Keratinocyte (primary cell): ENCODE results near the gene DDIT4L. TPM values are rescaled to one million over a fixed set of nuclear protein-coding genes. Genes with fewer than 3 reads are reported as not detected.
"Not testable (repeated sequence)": the region's sequence is repeated elsewhere in the genome, so short reads cannot be mapped to it uniquely, and the experiment has no call there.

Source experiments
- DNase-seq: peaks from one replicate; pipeline ENCODE4 v3.0.0-alpha.2; 2011; ENCODE audit warnings: low read depth, missing footprints, low spot score
- FAIRE-seq: peaks from 2 replicates; lab custom pipeline; 2011; peaks lifted over from hg19 to GRCh38; lab: Jason Lieb, UNC
- H2AFZ ChIP-seq: 2 replicates; pipeline ENCODE4 v1.6.0; 2012; ENCODE audit warnings: low read length, control low read depth, inconsistent platforms; ENCODE audit not compliant: control insufficient read depth
- H3K27ac ChIP-seq: 2 replicates; pipeline ENCODE4 v1.5.1; 2011; ENCODE audit warnings: low read length; ENCODE audit not compliant: control insufficient read depth, insufficient read depth
- H3K27me3 ChIP-seq: 3 replicates; pipeline ENCODE4 v1.6.0; 2011; ENCODE audit warnings: low read length; ENCODE audit not compliant: control insufficient read depth, insufficient read depth; ENCODE audit errors: extremely low read depth
- H3K36me3 ChIP-seq, 2 experiments: 2 replicates in 1 of 2; 3 replicates in 1 of 2; pipeline ENCODE4 v1.5.1; 2011; ENCODE audit warnings: low read length in 2 of 2, mild to moderate bottlenecking in 1 of 2; ENCODE audit not compliant: control insufficient read depth in 2 of 2, insufficient read depth in 2 of 2; ENCODE audit errors: extremely low read depth in 1 of 2
- H3K4me1 ChIP-seq: 3 replicates; pipeline ENCODE4 v1.5.1; 2011; ENCODE audit warnings: low read length; ENCODE audit not compliant: control insufficient read depth, insufficient read depth; ENCODE audit errors: extremely low read depth
- H3K4me2 ChIP-seq: 3 replicates; pipeline ENCODE4 v1.6.0; 2011; ENCODE audit warnings: low read depth, low read length; ENCODE audit not compliant: control insufficient read depth, insufficient read depth; ENCODE audit errors: extremely low read depth
- H3K4me3 ChIP-seq, 3 experiments: fragments of 200-600 bp in 1 of 3; sonication (generic) in 1 of 3; 2 replicates in 2 of 3; 3 replicates in 1 of 3; pipeline ENCODE4 v1.5.1; 2011 to 2016; ENCODE audit warnings: low read length in 3 of 3, mild to moderate bottlenecking in 3 of 3, control low read depth in 2 of 3, inconsistent platforms in 1 of 3, low read depth in 1 of 3, mixed read lengths in 1 of 3, mixed run types in 1 of 3, moderate library complexity in 1 of 3; ENCODE audit not compliant: control insufficient read depth in 2 of 3, insufficient read depth in 2 of 3; ENCODE audit errors: extremely low read depth in 1 of 3
- H3K79me2 ChIP-seq: 2 replicates; pipeline ENCODE4 v1.6.0; 2012; ENCODE audit warnings: low read length; ENCODE audit not compliant: control insufficient read depth, insufficient read depth
- H3K9ac ChIP-seq: 3 replicates; pipeline ENCODE4 v1.6.0; 2011; ENCODE audit warnings: low read length; ENCODE audit not compliant: control insufficient read depth, insufficient read depth; ENCODE audit errors: extremely low read depth
- H3K9me1 ChIP-seq: 3 replicates; pipeline ENCODE4 v1.6.0; 2011; ENCODE audit warnings: low read length; ENCODE audit not compliant: control insufficient read depth, insufficient read depth; ENCODE audit errors: extremely low read depth
- H3K9me3 ChIP-seq: 2 replicates; pipeline ENCODE4 v1.5.1; 2012; ENCODE audit warnings: low read depth, low read length; ENCODE audit not compliant: control insufficient read depth
- H4K20me1 ChIP-seq: 3 replicates; pipeline ENCODE4 v1.6.0; 2011; ENCODE audit warnings: low read length; ENCODE audit not compliant: control insufficient read depth, insufficient read depth; ENCODE audit errors: extremely low read depth
- CTCF ChIP-seq, 3 experiments: IDR thresholded peaks in 1 of 3; conservative IDR thresholded peaks in 1 of 3; optimal IDR thresholded peaks in 1 of 3; 2 replicates in 2 of 3; 3 replicates in 1 of 3; pipeline versions ENCODE3 to v1.5.1; 2011; ENCODE audit warnings: low read length in 3 of 3, mild to moderate bottlenecking in 3 of 3, moderate library complexity in 2 of 3, control low read depth in 1 of 3, inconsistent platforms in 1 of 3; ENCODE audit not compliant: insufficient read depth in 2 of 3; ENCODE audit errors: extremely low read depth in 1 of 3
- EZH2 ChIP-seq: IDR thresholded peaks from one replicate; pipeline ENCODE4 v1.6.1; 2012; ENCODE audit warnings: inconsistent platforms, mild to moderate bottlenecking, low read length, moderate library complexity
- dilution Hi-C: fragments of 300-500 bp; cut with MboI; formaldehyde crosslinking; loops from one replicate; pipeline ENCODE4 v1.7.0; 2020; ENCODE audit warnings: low sequenced_read_pairs; ENCODE audit not compliant: extremely low pct_ligation_motif_present
- polyA plus RNA-seq, 5 experiments: library from polyadenylated mRNA; depleted of rRNA in 3 of 5; stranded (reverse) in 3 of 5; stranded (forward) in 1 of 5; unstranded in 1 of 5; fragments of >200 nt; gene quantifications; 1 replicate in 1 of 5; 2 replicates in 3 of 5; 3 replicates in 1 of 5; pipeline versions ENCODE4 v1.2.1 to v1.2.3, GENCODE V29; 2011 to 2012; ENCODE audit warnings: missing spikeins in 2 of 5, low read depth in 1 of 5, low replicate concordance in 1 of 5

DDIT4L gene
- polyA plus RNA-seq, 1 donor (not counting 4 experiments of a cell fraction or from before 2014, with no cell fraction given), result 0.46 TPM

GRCh38 chr4:100146756-100147155 is 43.5 kb downstream of the DDIT4L start:
- Histone ChIP-seq H3K4me3 (no peak overlapping the region), H3K36me3 (no peaks in the 10 kb centered on the region), H3K4me2 (no peak overlapping the region), H3K79me2 (no peaks in the 10 kb centered on the region), H3K27ac (no peak overlapping the region), H3K9me3 (no peaks in the 10 kb centered on the region), H4K20me1 (no peaks in the 10 kb centered on the region), H2AFZ (no peak overlapping the region), H3K27me3 (no peaks in the 10 kb centered on the region), H3K9me1 (no peaks in the 10 kb centered on the region), H3K9ac (no peak overlapping the region), H3K4me1 (no peaks in the 10 kb centered on the region)
- TF ChIP-seq EZH2, result no peak
- no peak for TF ChIP-seq CTCF (optimal IDR thresholded peaks at IDR 0.05 in 1 of 3, IDR thresholded peaks at IDR 0.05 in 1 of 3, conservative IDR thresholded peaks at IDR 0.05 in 1 of 3; ENCODE audit: extremely low read depth in 1 of 3, insufficient read depth in 2 of 3, low read length in 3 of 3)
- FAIRE-seq, result no peak
- DNase-seq, result no peak
- dilution Hi-C loops, result no loop called here

GRCh38 chr4:100137320-100137719 is 52.9 kb downstream of the DDIT4L start:
- H3K9me3 ChIP-seq, DNase-seq, H3K4me1 ChIP-seq, H3K4me2 ChIP-seq, FAIRE-seq, H2AFZ ChIP-seq, H3K4me3 ChIP-seq, H3K27me3 ChIP-seq, H3K27ac ChIP-seq, dilution Hi-C loops, H3K79me2 ChIP-seq, H4K20me1 ChIP-seq, H3K9me1 ChIP-seq, H3K9ac ChIP-seq, H3K36me3 ChIP-seq: not testable (repeated sequence)

Other genes with a start within 250 kb of the DDIT4L start
- gene DNAJB14, start 243.8 kb downstream of the DDIT4L start, polyA plus RNA-seq, result 10.7 to 17.9 TPM (median 17.1 TPM) in 3 replicates
- gene H2AZ1, start 240.2 kb downstream of the DDIT4L start, polyA plus RNA-seq, result 169 to 452 TPM (median 419 TPM) in 3 replicates